HEK293 (cell line): ENCODE data around the gene LY6G6F.

Experiments used
- CTCF ChIA-PET: fragments of 350-600 bp; formaldehyde crosslinking; extraction: SDS; loops from one replicate; lab custom pipeline; 2021; ENCODE audit warnings: antibody characterized with exemption; lab: Yijun Ruan, JAX
- POLR2A ChIA-PET: fragments of 300-600 bp; formaldehyde crosslinking; extraction: SDS; loops from one replicate; lab custom pipeline; 2020; ENCODE audit warnings: antibody characterized with exemption, inconsistent platforms; lab: Yijun Ruan, JAX
- H3K27ac ChIP-seq: fragments of 200-500 bp; sonication (Bioruptor generic); 2 replicates; pipeline ENCODE4 v1.5.1; 2014; ENCODE audit warnings: low read depth, low read length, control low read depth, inconsistent platforms; ENCODE audit errors: extremely low read depth
- H3K36me3 ChIP-seq, 2 experiments: fragments of 200-500 bp in 1 of 2; sonication (Bioruptor generic) in 1 of 2; 1 replicate in 1 of 2; 2 replicates in 1 of 2; pipeline ENCODE4 v1.5.1; 2014 to 2017; ENCODE audit warnings: inconsistent platforms in 2 of 2, low read length in 2 of 2; ENCODE audit not compliant: control insufficient read depth in 2 of 2, insufficient read depth in 1 of 2
- H3K4me1 ChIP-seq: fragments of 200-500 bp; sonication (Bioruptor generic); 2 replicates; pipeline ENCODE4 v1.5.1; 2014; ENCODE audit warnings: mild to moderate bottlenecking, low read length, inconsistent platforms; ENCODE audit not compliant: control insufficient read depth, insufficient read depth
- H3K4me3 ChIP-seq: 2 replicates; pipeline ENCODE4 v1.5.1; 2011; ENCODE audit warnings: low read depth, mild to moderate bottlenecking, control low read depth, low read length, moderate library complexity
- H3K9me3 ChIP-seq: fragments of 200-500 bp; sonication (Bioruptor generic); 2 replicates; pipeline ENCODE4 v1.5.1; 2014; ENCODE audit warnings: low read depth, low read length, inconsistent platforms; ENCODE audit not compliant: control insufficient read depth, insufficient read depth
- BCL11A ChIP-seq: fragments of 450-650 bp; formaldehyde crosslinking; IDR thresholded peaks from 2 replicates; pipeline ENCODE4 v1.5.1; 2016; ENCODE audit warnings: low read depth, missing biosample characterization, missing genetic modification characterization
- GLI2 ChIP-seq: fragments of 450-650 bp; formaldehyde crosslinking; IDR thresholded peaks from 2 replicates; pipeline ENCODE4; 2017; ENCODE audit warnings: missing biosample characterization, missing genetic modification characterization, low read depth, borderline replicate concordance
- HOXA7 ChIP-seq: sonication (generic); formaldehyde crosslinking; IDR thresholded peaks from 2 replicates; pipeline ENCODE4 v1.8.1; 2022; ENCODE audit warnings: missing genetic modification reagents, borderline replicate concordance
- HOXC10 ChIP-seq: sonication (generic); formaldehyde crosslinking; IDR thresholded peaks from 2 replicates; pipeline ENCODE4 v1.8.1; 2023; ENCODE audit warnings: mild to moderate bottlenecking, missing genetic modification reagents
- SCRT2 ChIP-seq: fragments of 450-650 bp; formaldehyde crosslinking; IDR thresholded peaks from 2 replicates; pipeline ENCODE4 v1.5.1; 2016; ENCODE audit warnings: missing biosample characterization, missing genetic modification characterization
- ZFP3 ChIP-seq: fragments of 450-650 bp; formaldehyde crosslinking; IDR thresholded peaks from 2 replicates; pipeline ENCODE4 v1.5.1; 2016; ENCODE audit warnings: low read depth, missing biosample characterization, missing genetic modification characterization
- ZFP37 ChIP-seq: fragments of 450-650 bp; formaldehyde crosslinking; IDR thresholded peaks from 2 replicates; pipeline ENCODE4 v1.5.1; 2016; ENCODE audit warnings: missing biosample characterization, missing genetic modification characterization
- ZIC2 ChIP-seq: fragments of 450-650 bp; formaldehyde crosslinking; IDR thresholded peaks from 2 replicates; pipeline ENCODE4 v1.5.1; 2016; ENCODE audit warnings: missing biosample characterization, missing genetic modification characterization
- ZNF121 ChIP-seq: fragments of 450-650 bp; formaldehyde crosslinking; IDR thresholded peaks from 2 replicates; pipeline ENCODE4 v1.5.1; 2016; ENCODE audit warnings: missing biosample characterization, missing genetic modification characterization
- ZNF2 ChIP-seq: fragments of 450-650 bp; formaldehyde crosslinking; IDR thresholded peaks from 2 replicates; pipeline ENCODE4 v1.5.1; 2016; ENCODE audit warnings: missing biosample characterization, missing genetic modification characterization
- ZNF23 ChIP-seq: fragments of 450-650 bp; formaldehyde crosslinking; IDR thresholded peaks from 2 replicates; pipeline ENCODE4 v1.5.1; 2016; ENCODE audit warnings: missing biosample characterization, missing genetic modification characterization, borderline replicate concordance
- ZNF248 ChIP-seq: fragments of 450-650 bp; formaldehyde crosslinking; IDR thresholded peaks from 2 replicates; pipeline ENCODE4 v1.5.1; 2017; ENCODE audit warnings: missing biosample characterization, missing genetic modification characterization
- ZNF280D ChIP-seq: fragments of 450-650 bp; formaldehyde crosslinking; IDR thresholded peaks from 2 replicates; pipeline ENCODE4 v1.5.1; 2016; ENCODE audit warnings: missing biosample characterization, missing genetic modification characterization
- ZNF324 ChIP-seq: fragments of 450-650 bp; formaldehyde crosslinking; IDR thresholded peaks from 2 replicates; pipeline ENCODE4 v1.5.1; 2016; ENCODE audit warnings: missing biosample characterization, missing genetic modification characterization
- ZNF341 ChIP-seq: fragments of 450-650 bp; formaldehyde crosslinking; IDR thresholded peaks from 2 replicates; pipeline ENCODE4; 2016; ENCODE audit warnings: low read depth, missing biosample characterization, missing genetic modification characterization
- ZNF354C ChIP-seq: fragments of 450-650 bp; formaldehyde crosslinking; IDR thresholded peaks from 2 replicates; pipeline ENCODE4 v1.5.1; 2016; ENCODE audit warnings: missing biosample characterization, missing genetic modification characterization, low read depth, borderline replicate concordance
- ZNF366 ChIP-seq: fragments of 450-650 bp; formaldehyde crosslinking; conservative IDR thresholded peaks from 2 replicates; pipeline ENCODE4 v1.5.1; 2016; ENCODE audit warnings: missing biosample characterization, missing genetic modification characterization
- ZNF544 ChIP-seq: fragments of 450-650 bp; formaldehyde crosslinking; IDR thresholded peaks from 2 replicates; pipeline ENCODE4 v1.5.0; 2017; ENCODE audit warnings: missing biosample characterization, missing genetic modification characterization
- ZNF580 ChIP-seq: fragments of 450-650 bp; formaldehyde crosslinking; IDR thresholded peaks from 2 replicates; pipeline ENCODE4 v1.5.1; 2016; ENCODE audit warnings: missing biosample characterization, missing genetic modification characterization
- ZNF600 ChIP-seq: fragments of 450-650 bp; formaldehyde crosslinking; IDR thresholded peaks from 2 replicates; pipeline ENCODE4 v1.5.1; 2016; ENCODE audit warnings: missing biosample characterization, missing genetic modification characterization
- ZNF626 ChIP-seq: fragments of 450-650 bp; sonication (Bioruptor Pico); formaldehyde crosslinking; IDR thresholded peaks from 2 replicates; pipeline ENCODE4 v1.5.1; 2018; ENCODE audit warnings: missing biosample characterization, missing genetic modification characterization, inconsistent platforms
- ZNF629 ChIP-seq: fragments of 450-650 bp; formaldehyde crosslinking; IDR thresholded peaks from 2 replicates; pipeline ENCODE4 v1.5.1; 2017; ENCODE audit warnings: missing biosample characterization, missing genetic modification characterization
- ZNF704 ChIP-seq: fragments of 450-650 bp; formaldehyde crosslinking; IDR thresholded peaks from 2 replicates; pipeline ENCODE4 v1.5.1; 2016; ENCODE audit warnings: missing biosample characterization, missing genetic modification characterization
- ZNF830 ChIP-seq: fragments of 450-650 bp; IDR thresholded peaks from 2 replicates; pipeline ENCODE4 v1.5.0; 2018; ENCODE audit warnings: missing biosample characterization, missing genetic modification characterization, low read depth, mild to moderate bottlenecking, moderate library complexity
- TF ChIP-seq, protein P1 (sequence below): fragments of 450-650 bp; formaldehyde crosslinking; IDR thresholded peaks from 2 replicates; pipeline ENCODE4 v1.5.1; 2016; ENCODE audit warnings: missing biosample characterization, missing genetic modification characterization
- TF ChIP-seq, protein P2 (sequence below): fragments of 450-650 bp; formaldehyde crosslinking; IDR thresholded peaks from 2 replicates; pipeline ENCODE4 v1.5.1; 2017; ENCODE audit warnings: missing biosample characterization, missing genetic modification characterization
- TF ChIP-seq, protein P3 (sequence below): fragments of 450-650 bp; formaldehyde crosslinking; IDR thresholded peaks from 2 replicates; pipeline ENCODE4 v1.5.1; 2016; ENCODE audit warnings: missing biosample characterization, missing genetic modification characterization

LY6G6F gene

GRCh38 chr6:31749301-31750036 lies 42.8 kb downstream of the LY6G6F start (continued):
- no peak for TF ChIP-seq ZNF626 (tag by site-specific recombination)
- TF ChIP-seq BCL11A: no peak
- peak; percentile 53; the same call in 1 of the 2 replicates for TF ChIP-seq ZNF121 (tag by site-specific recombination)
- TF ChIP-seq ZNF248 (tag by site-specific recombination): no peak
- TF ChIP-seq, protein P1, sequence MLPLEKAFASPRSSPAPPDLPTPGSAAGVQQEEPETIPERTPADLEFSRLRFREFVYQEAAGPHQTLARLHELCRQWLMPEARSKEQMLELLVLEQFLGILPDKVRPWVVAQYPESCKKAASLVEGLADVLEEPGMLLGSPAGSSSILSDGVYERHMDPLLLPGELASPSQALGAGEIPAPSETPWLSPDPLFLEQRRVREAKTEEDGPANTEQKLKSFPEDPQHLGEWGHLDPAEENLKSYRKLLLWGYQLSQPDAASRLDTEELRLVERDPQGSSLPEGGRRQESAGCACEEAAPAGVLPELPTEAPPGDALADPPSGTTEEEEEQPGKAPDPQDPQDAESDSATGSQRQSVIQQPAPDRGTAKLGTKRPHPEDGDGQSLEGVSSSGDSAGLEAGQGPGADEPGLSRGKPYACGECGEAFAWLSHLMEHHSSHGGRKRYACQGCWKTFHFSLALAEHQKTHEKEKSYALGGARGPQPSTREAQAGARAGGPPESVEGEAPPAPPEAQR: no peak
- no peak for TF ChIP-seq ZFP3 (tag by site-specific recombination)
- TF ChIP-seq HOXC10 (CRISPR knock-in tag): no peak
- no peak for TF ChIP-seq GLI2
- TF ChIP-seq SCRT2 (tag by site-specific recombination): peak; percentile 86
- no peak for TF ChIP-seq ZNF354C
- TF ChIP-seq ZNF366 (tag by site-specific recombination): no peak
- TF ChIP-seq ZIC2: no peak
- TF ChIP-seq ZNF324 (tag by site-specific recombination): no peak
- no peak for TF ChIP-seq ZNF280D (tag by site-specific recombination)
- no peak for TF ChIP-seq ZNF23
- TF ChIP-seq ZNF830 (tag by site-specific recombination): no peak

- Histone ChIP-seq H3K4me3 (no peak overlapping the region), H3K4me1 (no peaks in the 10 kb centered on the region), H3K9me3 (no peaks in the 10 kb centered on the region), H3K27ac (no peak overlapping the region), H3K36me3 (peaks cover 3 to 31% of the 10 kb centered on the region in 2 experiments; a peak in 2 of 3 replicates)
- CTCF ChIA-PET: interaction anchor here (0.9 to 2.6 kb wide), 3 partner anchors 10 to 21 kb away, joined by 5 to 11 read pairs (median 9); partner anchors contain the start of genes DDAH2 and MSH5
- POLR2A ChIA-PET: interaction anchor here (1.3 to 7.4 kb wide), 3 partner anchors 11 to 21 kb away, joined by 3 to 43 read pairs (median 6); partner anchors contain the start of gene MSH5
- no peak for TF ChIP-seq ZNF704 (tag by site-specific recombination)
- no peak for TF ChIP-seq ZNF600 (tag by site-specific recombination)
- no peak for TF ChIP-seq ZFP37 (tag by site-specific recombination)
- TF ChIP-seq HOXA7 (CRISPR knock-in tag): no peak
- TF ChIP-seq ZNF341: no peak
- no peak for TF ChIP-seq ZNF544
- TF ChIP-seq ZNF580 (tag by site-specific recombination): no peak
- TF ChIP-seq, protein P2, sequence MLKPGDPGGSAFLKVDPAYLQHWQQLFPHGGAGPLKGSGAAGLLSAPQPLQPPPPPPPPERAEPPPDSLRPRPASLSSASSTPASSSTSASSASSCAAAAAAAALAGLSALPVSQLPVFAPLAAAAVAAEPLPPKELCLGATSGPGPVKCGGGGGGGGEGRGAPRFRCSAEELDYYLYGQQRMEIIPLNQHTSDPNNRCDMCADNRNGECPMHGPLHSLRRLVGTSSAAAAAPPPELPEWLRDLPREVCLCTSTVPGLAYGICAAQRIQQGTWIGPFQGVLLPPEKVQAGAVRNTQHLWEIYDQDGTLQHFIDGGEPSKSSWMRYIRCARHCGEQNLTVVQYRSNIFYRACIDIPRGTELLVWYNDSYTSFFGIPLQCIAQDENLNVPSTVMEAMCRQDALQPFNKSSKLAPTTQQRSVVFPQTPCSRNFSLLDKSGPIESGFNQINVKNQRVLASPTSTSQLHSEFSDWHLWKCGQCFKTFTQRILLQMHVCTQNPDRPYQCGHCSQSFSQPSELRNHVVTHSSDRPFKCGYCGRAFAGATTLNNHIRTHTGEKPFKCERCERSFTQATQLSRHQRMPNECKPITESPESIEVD: no peak
- TF ChIP-seq ZNF2 (tag by site-specific recombination): no peak
- TF ChIP-seq ZNF629 (tag by site-specific recombination): no peak
- TF ChIP-seq, protein P3, sequence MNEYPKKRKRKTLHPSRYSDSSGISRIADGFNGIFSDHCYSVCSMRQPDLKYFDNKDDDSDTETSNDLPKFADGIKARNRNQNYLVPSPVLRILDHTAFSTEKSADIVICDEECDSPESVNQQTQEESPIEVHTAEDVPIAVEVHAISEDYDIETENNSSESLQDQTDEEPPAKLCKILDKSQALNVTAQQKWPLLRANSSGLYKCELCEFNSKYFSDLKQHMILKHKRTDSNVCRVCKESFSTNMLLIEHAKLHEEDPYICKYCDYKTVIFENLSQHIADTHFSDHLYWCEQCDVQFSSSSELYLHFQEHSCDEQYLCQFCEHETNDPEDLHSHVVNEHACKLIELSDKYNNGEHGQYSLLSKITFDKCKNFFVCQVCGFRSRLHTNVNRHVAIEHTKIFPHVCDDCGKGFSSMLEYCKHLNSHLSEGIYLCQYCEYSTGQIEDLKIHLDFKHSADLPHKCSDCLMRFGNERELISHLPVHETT (tag by site-specific recombination): no peak
These were observed 43.9 kb downstream of the LY6G6F start for GRCh38 chr6:31750411-31751022.
